Stimulated activated naive CD8-positive, alpha-beta T cell treated with anti-CD3 and anti-CD28 coated beads, Interleukin-15, Interleukin-2, amounts not matched to agents 100 ng/mL and 50 ng/mL, for 24 hours (primary cell): ENCODE results near the gene RNU6-9.
A peak's percentile ranks its signal among the peaks of the same experiment; 100 is the strongest.

ENCODE experiments used
- H3K27ac Mint-ChIP-seq: one replicate; pipeline ENCODE4 v1.8.0; 2021; ENCODE audit warnings: mild to moderate bottlenecking, mixed read lengths
- H3K27me3 Mint-ChIP-seq: one replicate; pipeline ENCODE4 v1.8.0; 2021; ENCODE audit warnings: mixed read lengths
- H3K36me3 Mint-ChIP-seq: one replicate; pipeline ENCODE4 v1.8.0; 2021; ENCODE audit warnings: low read depth, mixed read lengths
- H3K4me1 Mint-ChIP-seq: one replicate; pipeline ENCODE4 v1.8.0; 2021; ENCODE audit warnings: low read depth, mixed read lengths
- H3K4me3 Mint-ChIP-seq: one replicate; pipeline ENCODE4 v1.8.0; 2021; ENCODE audit warnings: mild to moderate bottlenecking, mixed read lengths
- H3K9me3 Mint-ChIP-seq: one replicate; pipeline ENCODE4 v1.8.0; 2021; ENCODE audit warnings: mixed read lengths

Gene RNU6-9

DNA sequence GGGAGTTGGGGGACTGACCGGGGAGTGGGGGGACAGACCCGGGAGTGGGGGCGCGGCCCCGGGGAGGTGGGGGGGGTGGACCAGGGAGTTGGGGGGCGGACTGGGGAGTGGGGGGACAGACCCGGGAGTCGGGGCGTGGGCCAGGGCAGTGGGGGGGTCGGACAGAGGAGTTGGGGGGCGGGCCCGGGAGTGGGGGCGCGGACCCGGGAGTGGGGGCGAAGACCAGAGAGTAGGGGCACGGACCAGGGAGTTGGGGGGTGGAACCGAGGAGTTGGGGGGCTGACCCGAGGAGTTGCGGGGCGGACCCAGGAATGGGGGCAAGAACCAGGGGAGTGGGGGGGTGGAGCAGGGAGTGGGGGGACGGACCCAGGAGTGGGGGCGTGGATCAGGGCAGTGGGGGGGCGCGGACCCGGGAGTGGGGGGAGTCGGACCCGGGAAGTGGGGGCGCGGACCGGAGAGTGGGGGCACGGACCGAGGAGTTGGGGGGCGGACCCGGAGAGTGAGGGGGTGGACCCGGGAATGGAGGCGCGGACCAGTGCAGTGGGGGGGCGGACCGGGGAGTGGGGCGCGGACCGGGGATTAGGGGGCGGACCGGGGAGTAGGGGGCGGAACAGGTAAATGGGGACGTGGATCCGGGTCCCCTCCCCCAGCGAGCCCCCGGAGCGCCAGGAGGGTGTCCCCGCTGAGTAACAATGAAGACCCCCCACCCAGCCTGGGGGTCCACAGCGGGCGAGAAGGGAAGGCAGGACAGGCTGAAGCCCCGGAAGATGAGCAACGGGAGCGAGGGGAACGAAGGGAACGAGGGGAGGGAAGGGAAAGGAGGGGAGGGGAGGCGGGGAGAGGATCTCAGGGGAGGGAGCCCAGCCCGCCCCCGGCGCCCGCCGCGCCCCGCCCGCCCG, 19.1 kb downstream of the RNU6-9 start:
- no peaks in the 10 kb centered on the region for H3K9me3 Mint-ChIP-seq
- H3K36me3 Mint-ChIP-seq, result no peaks in the 10 kb centered on the region
- H3K4me1 Mint-ChIP-seq, result peaks cover 36% of the 10 kb centered on the region
- peak overlapping the region; percentile 79 for H3K4me3 Mint-ChIP-seq
- no peaks in the 10 kb centered on the region for H3K27me3 Mint-ChIP-seq
- peak overlapping the region; percentile 36 for H3K27ac Mint-ChIP-seq

DNA sequence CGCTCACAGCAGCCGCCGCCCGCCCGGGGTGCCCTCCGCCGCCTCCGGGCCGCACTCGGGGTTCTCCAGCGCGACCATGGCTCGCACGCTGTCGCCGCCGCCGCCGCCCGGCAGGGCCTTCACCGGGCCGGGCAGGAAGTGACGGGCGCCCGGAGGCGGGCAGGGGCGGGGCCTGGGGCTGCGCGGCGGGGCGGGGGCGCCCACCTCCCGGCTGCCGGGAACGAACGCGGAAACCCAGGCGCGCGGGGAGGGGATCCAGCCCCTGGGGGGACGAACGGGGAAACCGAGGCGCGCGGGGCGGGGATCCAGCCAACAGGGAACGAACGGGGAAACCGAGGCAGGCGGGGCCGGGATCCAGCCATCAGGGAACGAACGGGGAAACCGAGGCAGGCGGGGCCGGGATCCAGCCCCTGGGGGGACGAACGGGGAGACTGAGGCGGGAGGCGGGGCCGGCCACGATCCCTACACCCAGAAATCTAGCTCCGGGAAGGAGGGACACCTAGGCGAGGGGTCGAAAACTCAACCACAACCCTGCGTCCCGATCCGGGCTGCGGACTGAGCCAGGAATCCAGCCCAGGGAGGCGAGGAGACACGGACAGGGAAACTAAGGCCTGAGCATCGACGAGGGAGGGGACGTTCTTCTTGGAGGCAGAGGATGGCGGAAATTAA, 19.9 kb downstream of the RNU6-9 start, which contains the start of gene R3HDM4:
Gene R3HDM4 (minus strand): TSS at position 140 of the 669 bp plus-strand sequence. CDS start 62 bp downstream, at position 78.
- Mint-ChIP-seq H3K9me3 (no peaks in the 10 kb centered on the region), H3K27me3 (peaks cover 3% of the 10 kb centered on the region), H3K36me3 (no peaks in the 10 kb centered on the region), H3K4me1 (peaks cover 31% of the 10 kb centered on the region), H3K4me3 (peak within 1 kb of the TSS; percentile 79), H3K27ac (peak within 1 kb of the TSS; percentile 85)

DNA sequence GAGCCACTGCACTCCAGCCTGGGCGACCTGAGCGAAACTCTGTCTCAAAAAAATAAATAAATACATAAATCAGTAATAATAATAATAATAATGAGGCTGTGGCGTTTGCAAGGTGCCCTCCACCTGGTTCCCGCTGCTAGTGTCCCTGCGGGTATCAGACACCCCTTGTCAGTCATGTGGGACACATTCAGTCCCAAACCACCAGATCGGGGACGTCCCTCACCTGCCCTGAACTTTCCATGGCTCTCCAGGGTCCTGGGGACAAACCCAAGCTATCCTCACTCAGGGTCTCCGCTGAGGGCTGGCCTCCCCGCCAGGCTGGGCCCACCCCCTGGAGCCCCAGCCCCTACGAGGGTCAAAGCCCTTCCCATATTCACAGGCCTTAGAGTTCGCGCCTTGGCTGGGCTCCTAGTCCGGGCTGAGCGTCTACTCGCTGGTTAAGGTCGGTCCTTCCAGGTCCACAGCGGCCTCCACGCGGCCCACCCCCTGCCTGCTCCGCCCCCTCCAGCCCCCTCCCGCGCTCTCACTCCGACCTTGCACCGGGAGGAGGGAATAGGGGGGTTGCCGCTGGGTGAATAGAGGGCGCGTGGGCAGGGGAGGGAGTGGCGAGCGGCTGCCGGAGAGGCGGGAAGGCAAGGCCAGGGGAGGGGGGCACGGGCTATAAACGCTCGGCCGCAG, 23.5 kb downstream of the RNU6-9 start:
- no peaks in the 10 kb centered on the region for H3K9me3 Mint-ChIP-seq
- peaks cover 16% of the 10 kb centered on the region for H3K4me1 Mint-ChIP-seq
- H3K4me3 Mint-ChIP-seq, result peak overlapping the region; percentile 7
- peaks cover 3% of the 10 kb centered on the region for H3K27me3 Mint-ChIP-seq
- no peaks in the 10 kb centered on the region for H3K36me3 Mint-ChIP-seq
- no peak overlapping the region for H3K27ac Mint-ChIP-seq

DNA sequence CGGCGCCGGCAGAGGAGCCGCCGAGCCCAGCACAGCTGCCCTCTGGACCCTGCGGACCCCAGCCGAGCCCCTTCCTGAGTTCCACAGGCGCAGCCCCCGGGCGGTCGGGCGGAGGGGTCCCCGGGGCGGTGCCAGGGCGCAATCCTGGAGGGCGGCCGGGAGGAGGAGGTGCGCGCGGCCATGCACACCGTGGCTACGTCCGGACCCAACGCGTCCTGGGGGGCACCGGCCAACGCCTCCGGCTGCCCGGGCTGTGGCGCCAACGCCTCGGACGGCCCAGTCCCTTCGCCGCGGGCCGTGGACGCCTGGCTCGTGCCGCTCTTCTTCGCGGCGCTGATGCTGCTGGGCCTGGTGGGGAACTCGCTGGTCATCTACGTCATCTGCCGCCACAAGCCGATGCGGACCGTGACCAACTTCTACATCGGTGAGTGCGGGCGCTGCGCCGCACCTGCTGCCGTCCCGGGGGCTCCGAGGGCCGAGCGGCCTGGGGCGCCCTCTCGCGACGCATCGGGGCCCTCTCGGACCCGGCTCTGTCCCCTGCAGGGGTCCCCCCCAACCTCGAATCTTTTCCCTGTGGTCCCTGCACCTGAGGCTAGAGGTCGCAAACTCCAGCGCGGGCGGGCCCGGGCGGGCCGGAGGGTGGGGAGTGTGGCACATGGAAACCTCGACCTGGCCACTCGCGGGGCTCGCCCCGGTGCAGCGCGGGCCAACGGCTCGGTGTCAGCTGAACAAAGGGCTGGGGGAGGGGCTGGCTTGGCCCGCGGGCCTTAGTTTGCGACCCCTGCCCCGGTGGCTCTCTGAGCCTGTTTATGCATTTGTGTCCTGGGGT, 24.3 kb downstream of the RNU6-9 start, which contains the start of gene KISS1R:
Gene KISS1R (plus strand): TSS at position 11 of the 829 bp plus-strand sequence. CDS start 170 bp downstream, at position 181.
- H3K4me1 Mint-ChIP-seq, result peaks cover 18% of the 10 kb centered on the region
- no peaks in the 10 kb centered on the region for H3K36me3 Mint-ChIP-seq
- no peak within 1 kb of the TSS for H3K27ac Mint-ChIP-seq
- H3K4me3 Mint-ChIP-seq, result peak within 1 kb of the TSS; percentile 49
- no peaks in the 10 kb centered on the region for H3K9me3 Mint-ChIP-seq
- H3K27me3 Mint-ChIP-seq, result peaks cover 3% of the 10 kb centered on the region

DNA sequence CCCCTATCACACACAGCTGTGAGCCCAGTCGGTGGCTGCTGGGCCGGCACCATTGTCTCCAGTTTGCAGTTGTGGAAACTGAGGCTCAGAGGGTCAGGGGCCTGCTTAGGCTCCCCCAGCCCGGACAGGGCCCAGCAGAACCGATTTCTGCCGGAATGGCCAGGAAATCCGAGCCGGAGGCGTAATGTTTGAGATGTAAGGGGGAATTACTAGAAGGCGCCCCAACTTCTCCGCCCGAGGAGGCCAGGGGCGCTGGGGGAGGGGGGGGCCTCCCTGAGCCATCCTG, 24.8 kb downstream of the RNU6-9 start:
- Mint-ChIP-seq H3K4me1 (peaks cover 18% of the 10 kb centered on the region), H3K9me3 (no peaks in the 10 kb centered on the region), H3K4me3 (peak overlapping the region; percentile 49), H3K36me3 (no peaks in the 10 kb centered on the region), H3K27ac (no peak overlapping the region), H3K27me3 (peaks cover 3% of the 10 kb centered on the region)

DNA sequence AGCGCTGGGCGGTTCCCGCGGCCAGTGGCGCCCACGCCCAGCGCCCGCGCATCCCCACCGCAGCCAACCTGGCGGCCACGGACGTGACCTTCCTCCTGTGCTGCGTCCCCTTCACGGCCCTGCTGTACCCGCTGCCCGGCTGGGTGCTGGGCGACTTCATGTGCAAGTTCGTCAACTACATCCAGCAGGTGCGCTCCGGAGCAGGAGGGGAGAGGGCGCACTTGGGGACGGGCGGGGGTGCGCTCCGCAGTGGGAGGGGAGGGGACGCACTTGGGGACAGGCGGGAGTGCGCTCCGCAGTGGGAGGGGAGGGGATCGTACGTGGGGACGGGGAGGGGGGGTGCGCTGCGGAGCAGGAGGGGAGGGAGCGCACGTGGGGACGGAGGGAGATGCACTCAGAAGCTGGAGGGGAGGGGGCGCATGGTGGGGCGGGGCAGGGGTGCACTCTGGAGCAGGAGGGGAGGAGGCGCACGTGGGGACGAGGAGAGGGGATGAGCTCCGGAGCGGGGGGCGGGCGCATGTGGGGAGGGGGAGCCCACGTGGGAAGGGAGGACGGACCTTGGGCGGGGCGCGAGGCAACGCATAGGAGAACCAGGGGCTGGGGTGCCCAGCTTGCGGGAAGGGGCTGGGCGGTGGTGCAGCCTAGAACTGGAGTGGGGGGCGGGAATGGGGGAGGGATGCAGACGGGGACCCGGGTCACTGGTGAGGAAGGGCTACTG, 25.4 kb downstream of the RNU6-9 start:
- H3K27ac Mint-ChIP-seq, result no peak overlapping the region
- H3K36me3 Mint-ChIP-seq, result no peaks in the 10 kb centered on the region
- peaks cover 3% of the 10 kb centered on the region for H3K27me3 Mint-ChIP-seq

DNA sequence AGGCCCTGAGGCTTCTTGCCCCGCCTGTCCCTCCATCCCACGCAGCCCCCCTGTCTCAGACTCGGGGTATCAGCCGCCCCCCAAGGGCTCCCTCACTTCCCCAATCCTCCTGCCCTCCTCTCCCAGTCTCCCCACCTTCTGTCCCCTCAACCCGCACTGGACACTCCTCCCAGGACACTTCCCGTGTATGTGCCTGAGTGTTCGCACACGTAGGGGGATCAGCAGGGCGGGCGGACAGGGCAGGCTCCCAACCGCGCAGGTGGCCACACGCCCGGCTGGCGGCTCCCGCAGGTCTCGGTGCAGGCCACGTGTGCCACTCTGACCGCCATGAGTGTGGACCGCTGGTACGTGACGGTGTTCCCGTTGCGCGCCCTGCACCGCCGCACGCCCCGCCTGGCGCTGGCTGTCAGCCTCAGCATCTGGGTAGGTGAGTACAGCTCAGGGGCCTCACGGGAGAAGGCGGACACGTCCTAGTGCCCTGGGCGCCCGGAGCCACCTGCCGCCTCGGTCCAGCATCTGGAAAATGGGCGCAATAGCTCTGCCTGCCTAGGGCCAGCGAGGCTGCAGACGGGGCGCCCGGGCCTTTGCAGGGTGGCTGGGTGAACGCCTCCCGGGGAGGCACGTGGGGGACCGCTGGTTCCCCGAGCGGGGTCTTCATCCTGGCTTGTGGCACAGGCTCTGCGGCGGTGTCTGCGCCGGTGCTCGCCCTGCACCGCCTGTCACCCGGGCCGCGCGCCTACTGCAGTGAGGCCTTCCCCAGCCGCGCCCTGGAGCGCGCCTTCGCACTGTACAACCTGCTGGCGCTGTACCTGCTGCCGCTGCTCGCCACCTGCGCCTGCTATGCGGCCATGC, 26.1 kb downstream of the RNU6-9 start:
- Mint-ChIP-seq H3K4me3 (peak overlapping the region; percentile 55), H3K4me1 (peaks cover 18% of the 10 kb centered on the region), H3K27ac (no peak overlapping the region), H3K27me3 (peaks cover 3% of the 10 kb centered on the region), H3K36me3 (no peaks in the 10 kb centered on the region), H3K9me3 (no peaks in the 10 kb centered on the region)

More for the DNA sequence above, 25.4 kb downstream of the RNU6-9 start:
- Mint-ChIP-seq H3K4me3 (no peak overlapping the region), H3K4me1 (peaks cover 18% of the 10 kb centered on the region), H3K9me3 (no peaks in the 10 kb centered on the region)

DNA sequence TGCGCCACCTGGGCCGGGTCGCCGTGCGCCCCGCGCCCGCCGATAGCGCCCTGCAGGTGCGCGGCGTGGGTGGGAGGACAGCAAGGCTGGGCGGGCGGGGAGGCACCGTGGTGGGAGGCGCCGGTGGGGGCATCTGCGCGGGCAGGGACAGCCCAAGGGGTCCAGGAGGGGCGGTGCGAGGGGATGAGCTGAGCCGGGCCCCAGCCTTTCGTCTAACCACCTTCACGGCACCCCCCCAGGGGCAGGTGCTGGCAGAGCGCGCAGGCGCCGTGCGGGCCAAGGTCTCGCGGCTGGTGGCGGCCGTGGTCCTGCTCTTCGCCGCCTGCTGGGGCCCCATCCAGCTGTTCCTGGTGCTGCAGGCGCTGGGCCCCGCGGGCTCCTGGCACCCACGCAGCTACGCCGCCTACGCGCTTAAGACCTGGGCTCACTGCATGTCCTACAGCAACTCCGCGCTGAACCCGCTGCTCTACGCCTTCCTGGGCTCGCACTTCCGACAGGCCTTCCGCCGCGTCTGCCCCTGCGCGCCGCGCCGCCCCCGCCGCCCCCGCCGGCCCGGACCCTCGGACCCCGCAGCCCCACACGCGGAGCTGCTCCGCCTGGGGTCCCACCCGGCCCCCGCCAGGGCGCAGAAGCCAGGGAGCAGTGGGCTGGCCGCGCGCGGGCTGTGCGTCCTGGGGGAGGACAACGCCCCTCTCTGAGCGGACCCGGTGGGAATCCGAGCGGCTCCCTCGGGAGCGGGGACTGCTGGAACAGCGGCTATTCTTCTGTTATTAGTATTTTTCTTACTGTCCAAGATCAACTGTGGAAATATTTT, 27.0 kb downstream of the RNU6-9 start:
- Mint-ChIP-seq H3K36me3 (no peaks in the 10 kb centered on the region), H3K4me3 (peak overlapping the region; percentile 80), H3K9me3 (no peaks in the 10 kb centered on the region), H3K4me1 (peaks cover 18% of the 10 kb centered on the region), H3K27me3 (peaks cover 3% of the 10 kb centered on the region), H3K27ac (peak overlapping the region; percentile 74)

DNA sequence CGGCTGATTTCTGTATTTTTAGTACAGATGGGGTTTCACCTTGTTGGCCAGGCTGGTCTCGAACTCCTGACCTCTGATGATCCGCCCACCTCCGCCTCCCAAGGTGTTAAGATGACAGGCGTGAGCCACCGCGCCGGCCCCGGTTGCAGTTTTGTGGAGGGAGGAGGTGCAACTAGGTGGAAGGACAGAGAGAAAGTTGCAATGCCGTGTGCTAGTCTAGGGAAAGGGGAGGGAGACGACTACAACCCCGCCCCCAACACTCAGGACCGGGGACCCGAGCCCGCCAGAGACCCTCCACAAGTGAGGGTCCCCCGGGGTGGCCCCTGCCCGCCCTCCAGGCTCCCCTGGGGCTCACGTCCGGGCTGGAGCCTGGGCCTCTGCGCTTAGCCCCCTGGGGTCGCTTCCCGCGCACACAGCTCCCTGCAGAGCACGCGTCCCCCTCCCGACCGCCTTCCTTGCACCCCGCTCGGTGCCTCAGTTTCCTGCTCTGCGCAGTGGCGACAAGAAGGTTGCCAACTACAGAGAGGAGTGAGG, 31.3 kb downstream of the RNU6-9 start:
- peaks cover 15% of the 10 kb centered on the region for H3K4me1 Mint-ChIP-seq
- H3K4me3 Mint-ChIP-seq, result peak overlapping the region; percentile 78
- H3K27ac Mint-ChIP-seq, result peak overlapping the region; percentile 16
- no peaks in the 10 kb centered on the region for H3K27me3 Mint-ChIP-seq
- no peaks in the 10 kb centered on the region for H3K9me3 Mint-ChIP-seq
- no peaks in the 10 kb centered on the region for H3K36me3 Mint-ChIP-seq

DNA sequence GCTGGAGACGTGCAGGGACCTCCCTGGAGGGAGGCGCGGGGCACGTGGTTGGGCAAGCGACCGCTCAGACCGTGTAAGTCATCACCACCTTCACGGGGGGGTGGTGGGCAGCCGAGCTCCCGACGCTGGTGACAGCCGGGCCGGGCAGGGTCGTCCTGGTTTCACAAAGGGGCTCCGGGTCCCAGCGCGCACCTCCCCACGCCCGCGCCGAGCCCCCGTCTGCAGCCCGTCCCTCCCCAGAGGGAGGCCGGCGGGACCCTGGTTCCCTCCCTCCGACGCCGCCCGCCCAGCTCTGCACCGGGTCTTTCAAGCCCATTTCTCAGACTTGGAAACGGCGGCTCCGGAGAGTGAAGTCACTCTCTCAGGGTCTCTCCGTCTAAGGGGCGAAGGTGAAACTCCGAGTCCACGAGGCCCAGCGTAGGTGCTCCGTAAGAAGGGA, 31.8 kb downstream of the RNU6-9 start:
- Mint-ChIP-seq H3K4me1 (peaks cover 15% of the 10 kb centered on the region), H3K27ac (peak overlapping the region; percentile 16), H3K36me3 (no peaks in the 10 kb centered on the region), H3K9me3 (no peaks in the 10 kb centered on the region), H3K4me3 (peak overlapping the region; percentile 78), H3K27me3 (no peaks in the 10 kb centered on the region)

DNA sequence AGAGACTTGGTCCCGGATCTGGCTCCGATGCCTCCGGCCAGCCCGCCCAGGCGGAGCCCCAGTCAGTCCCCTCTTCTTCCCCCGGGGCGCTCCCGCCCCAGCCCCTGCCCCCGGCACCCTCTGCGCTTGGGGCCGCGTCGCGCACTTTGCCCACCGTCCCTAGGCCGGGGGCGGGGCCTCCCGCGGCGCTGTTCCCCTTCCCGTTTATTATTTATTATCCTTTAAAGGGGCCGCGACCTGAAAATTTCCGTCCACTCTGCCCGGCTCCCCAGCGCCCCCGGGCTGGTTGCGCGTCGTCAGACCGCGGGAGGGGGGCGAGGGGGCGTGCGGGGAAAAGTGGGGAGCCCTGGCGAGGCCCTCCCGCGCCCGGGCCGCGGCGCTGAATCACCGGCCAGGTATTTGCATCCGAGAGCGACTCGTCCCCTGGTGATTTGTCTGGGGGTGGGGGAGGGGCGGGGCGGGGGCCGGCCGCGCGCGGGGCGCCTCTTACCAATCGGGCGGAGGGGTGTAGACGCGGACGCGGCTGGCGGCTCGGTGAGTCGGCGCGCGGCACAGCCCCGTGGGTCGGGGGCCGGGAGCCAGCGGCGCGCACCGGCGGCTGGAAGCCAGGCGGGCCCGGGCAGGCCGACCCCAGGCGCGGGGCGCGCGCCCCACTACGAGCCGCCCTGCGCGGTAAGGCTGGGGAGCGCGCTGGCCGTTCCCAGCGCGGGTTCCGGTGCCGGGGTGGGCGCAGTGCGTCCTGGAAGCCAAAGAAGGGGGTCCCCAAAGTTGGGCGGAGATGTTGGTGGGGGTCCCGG, 32.4 kb downstream of the RNU6-9 start, which contains the start of gene ARID3A:
Gene ARID3A (plus strand): TSS at position 510 of the 797 bp plus-strand sequence. CDS start 3,494 bp downstream, outside the sequence.
- Mint-ChIP-seq H3K27ac (peak within 1 kb of the TSS; percentile 16), H3K4me1 (peaks cover 12% of the 10 kb centered on the region), H3K27me3 (no peaks in the 10 kb centered on the region), H3K4me3 (peak within 1 kb of the TSS; percentile 78), H3K36me3 (no peaks in the 10 kb centered on the region), H3K9me3 (no peaks in the 10 kb centered on the region)

DNA sequence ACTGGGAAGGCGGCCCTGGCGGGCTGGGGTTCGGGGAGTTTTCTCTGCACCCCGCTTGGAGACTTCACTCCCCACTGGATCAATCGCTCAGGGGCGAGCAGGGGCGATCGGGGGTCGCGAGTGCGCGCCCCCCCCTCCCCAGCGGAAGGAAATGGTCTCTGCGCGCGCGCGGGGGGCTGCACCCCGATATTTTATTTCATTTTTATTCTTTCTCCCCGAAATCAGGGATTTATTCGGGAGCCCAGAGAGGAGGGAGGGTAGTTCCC, 33.0 kb downstream of the RNU6-9 start:
- Mint-ChIP-seq H3K4me3 (peak overlapping the region; percentile 63), H3K36me3 (no peaks in the 10 kb centered on the region), H3K9me3 (no peaks in the 10 kb centered on the region), H3K4me1 (peaks cover 7% of the 10 kb centered on the region), H3K27me3 (no peaks in the 10 kb centered on the region), H3K27ac (no peak overlapping the region)
